ENCODE measurements around the gene PRKAG3.

Gene PRKAG3

GRCh38 chr2:218814540-218815243, 16.9 kb downstream of the PRKAG3 start:
- DNase-seq (ENCODE audit: low read depth): no peak

GRCh38 chr2:218813771-218814460, 17.7 kb downstream of the PRKAG3 start:
- no peak for DNase-seq (ENCODE audit: low read depth)

GRCh38 chr2:218812861-218813260, 18.7 kb downstream of the PRKAG3 start:
- no peak for DNase-seq (ENCODE audit: low read depth)

- DNase-seq (ENCODE audit: low read depth): no peak
Measured at GRCh38 chr2:218812096-218812815, 19.3 kb downstream of the PRKAG3 start.

- no peak for DNase-seq (ENCODE audit: low read depth)
Measured at GRCh38 chr2:218811382-218811781, 20.2 kb downstream of the PRKAG3 start.

- DNase-seq (ENCODE audit: low read depth): no peak
Measured at GRCh38 chr2:218810256-218810655, 21.3 kb downstream of the PRKAG3 start.

GRCh38 chr2:218809515-218809914, 22.1 kb downstream of the PRKAG3 start:
- DNase-seq (ENCODE audit: low read depth): no peak

GRCh38 chr2:218807626-218808025, 24.0 kb downstream of the PRKAG3 start:
- DNase-seq (ENCODE audit: low read depth): no peak

- no peak for DNase-seq (ENCODE audit: low read depth)
Measured at GRCh38 chr2:218806346-218806978, 25.1 kb downstream of the PRKAG3 start.

GRCh38 chr2:218805627-218806026, 26.0 kb downstream of the PRKAG3 start:
- no peak for DNase-seq (ENCODE audit: low read depth)

GRCh38 chr2:218804817-218805216, 26.8 kb downstream of the PRKAG3 start:
- no peak for DNase-seq (ENCODE audit: low read depth)

- DNase-seq (ENCODE audit: low read depth): no peak
Measured at GRCh38 chr2:218802386-218802994, 29.1 kb downstream of the PRKAG3 start.

- DNase-seq (ENCODE audit: low read depth): no peak
Measured at GRCh38 chr2:218799990-218800389, 31.6 kb downstream of the PRKAG3 start.

GRCh38 chr2:218798767-218799504, 32.7 kb downstream of the PRKAG3 start:
- DNase-seq (ENCODE audit: low read depth): no peak

- no peak for DNase-seq (ENCODE audit: low read depth)
Measured at GRCh38 chr2:218796691-218797090, 34.9 kb downstream of the PRKAG3 start.

GRCh38 chr2:218792433-218792832, 39.2 kb downstream of the PRKAG3 start:
- no peak for DNase-seq (ENCODE audit: low read depth)

GRCh38 chr2:218788529-218789255, 42.9 kb downstream of the PRKAG3 start:
- DNase-seq (ENCODE audit: low read depth): no peak

- DNase-seq (ENCODE audit: low read depth): no peak
Measured at GRCh38 chr2:218786133-218786532, 45.5 kb downstream of the PRKAG3 start.

GRCh38 chr2:218785103-218785502, 46.5 kb downstream of the PRKAG3 start:
- no peak for DNase-seq (ENCODE audit: low read depth)

- no peak for DNase-seq (ENCODE audit: low read depth)
Measured at GRCh38 chr2:218783688-218784087, 47.9 kb downstream of the PRKAG3 start.

- no peak for DNase-seq (ENCODE audit: low read depth)
Measured at GRCh38 chr2:218782528-218782844, 49.1 kb downstream of the PRKAG3 start.
